ENCODE measurements around the gene NR4A3. TPM values are rescaled to one million over a fixed set of nuclear protein-coding genes. Genes with fewer than 3 reads are reported as not detected.

Gene NR4A3
- total and polyA plus RNA-seq, 2 of the 13 experiments (the other 11 are each of a cell fraction or from before 2014, with no cell fraction given) = 0.02 to 0.09 TPM

DNA sequence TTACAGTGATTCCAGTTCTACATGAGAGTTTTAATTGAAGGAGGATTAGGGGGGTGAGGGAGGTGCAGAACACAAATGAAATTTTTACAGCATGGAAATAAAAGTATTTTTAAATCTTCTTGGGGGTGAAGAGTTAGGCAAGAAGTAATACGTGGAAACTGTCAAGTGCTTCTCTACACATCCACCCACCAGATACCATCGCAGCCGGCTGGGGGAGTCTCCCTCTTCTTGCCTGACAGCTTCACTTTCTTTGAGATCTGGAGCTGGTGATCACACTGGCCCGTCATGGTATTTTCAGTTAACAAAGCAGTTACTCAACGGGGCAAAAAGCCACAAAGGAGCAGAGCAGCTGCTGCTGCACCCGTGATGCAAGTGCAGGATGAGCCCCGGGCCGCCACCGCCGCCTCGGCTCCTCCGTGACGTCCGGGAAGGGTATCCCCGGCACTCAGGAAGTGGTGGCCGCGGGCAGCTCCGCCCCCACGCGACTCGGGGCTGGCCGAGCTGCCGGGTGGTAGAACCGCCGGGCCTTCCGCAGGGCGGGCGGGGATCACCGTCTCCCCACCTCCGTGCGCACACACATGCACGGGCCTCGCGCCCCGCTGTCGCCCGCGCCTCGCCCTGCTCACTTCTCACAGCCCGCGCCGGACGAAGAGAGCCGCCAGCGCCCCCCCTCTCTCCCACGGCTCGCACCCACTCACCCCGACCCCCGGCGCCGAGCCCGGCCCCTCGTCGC lies 2.4 kb upstream of the NR4A3 start (continued):
- TF ChIP-seq, protein P1, sequence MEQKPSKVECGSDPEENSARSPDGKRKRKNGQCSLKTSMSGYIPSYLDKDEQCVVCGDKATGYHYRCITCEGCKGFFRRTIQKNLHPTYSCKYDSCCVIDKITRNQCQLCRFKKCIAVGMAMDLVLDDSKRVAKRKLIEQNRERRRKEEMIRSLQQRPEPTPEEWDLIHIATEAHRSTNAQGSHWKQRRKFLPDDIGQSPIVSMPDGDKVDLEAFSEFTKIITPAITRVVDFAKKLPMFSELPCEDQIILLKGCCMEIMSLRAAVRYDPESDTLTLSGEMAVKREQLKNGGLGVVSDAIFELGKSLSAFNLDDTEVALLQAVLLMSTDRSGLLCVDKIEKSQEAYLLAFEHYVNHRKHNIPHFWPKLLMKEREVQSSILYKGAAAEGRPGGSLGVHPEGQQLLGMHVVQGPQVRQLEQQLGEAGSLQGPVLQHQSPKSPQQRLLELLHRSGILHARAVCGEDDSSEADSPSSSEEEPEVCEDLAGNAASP (CRISPR knock-in tag; IDR thresholded peaks at IDR 0.05; ENCODE audit: borderline replicate concordance) = peak; percentile 69; the same call in 1 of the 2 replicates
- TF ChIP-seq REL (CRISPR knock-in tag; conservative IDR thresholded peaks at IDR 0.05) = no peak
- no peak for TF ChIP-seq HDAC6 (IDR thresholded peaks at IDR 0.05; ENCODE audit: low read depth, low read length)
- no peak for TF ChIP-seq ZBTB8A (CRISPR knock-in tag; IDR thresholded peaks at IDR 0.05; ENCODE audit: borderline replicate concordance, low read depth)
- TF ChIP-seq, protein P2, sequence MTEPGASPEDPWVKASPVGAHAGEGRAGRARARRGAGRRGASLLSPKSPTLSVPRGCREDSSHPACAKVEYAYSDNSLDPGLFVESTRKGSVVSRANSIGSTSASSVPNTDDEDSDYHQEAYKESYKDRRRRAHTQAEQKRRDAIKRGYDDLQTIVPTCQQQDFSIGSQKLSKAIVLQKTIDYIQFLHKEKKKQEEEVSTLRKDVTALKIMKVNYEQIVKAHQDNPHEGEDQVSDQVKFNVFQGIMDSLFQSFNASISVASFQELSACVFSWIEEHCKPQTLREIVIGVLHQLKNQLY (CRISPR knock-in tag; IDR thresholded peaks at IDR 0.05) = no peak
- TF ChIP-seq ZNF441 (CRISPR knock-in tag; IDR thresholded peaks at IDR 0.05; ENCODE audit: borderline replicate concordance) = no peak
- no peak for TF ChIP-seq BRF2 (CRISPR knock-in tag; IDR thresholded peaks at IDR 0.05)
- TF ChIP-seq NCOR1 (IDR thresholded peaks at IDR 0.05; ENCODE audit: borderline replicate concordance, low read length) = no peak
- 0 out of 2 replicates have a peak, but pooled peaks have one; percentile 23 for TF ChIP-seq ZNF740 (CRISPR knock-in tag; IDR thresholded peaks at IDR 0.05)
- TF ChIP-seq MXI1 (IDR thresholded peaks at IDR 0.05; ENCODE audit: borderline replicate concordance, low read depth, low read length) = peak; percentile 76; the same call in 1 of the 3 replicates
- no peak for TF ChIP-seq ZNF788 (CRISPR knock-in tag; IDR thresholded peaks at IDR 0.05; ENCODE audit: borderline replicate concordance)
- TF ChIP-seq ATM (IDR thresholded peaks at IDR 0.05; ENCODE audit: borderline replicate concordance) = no peak
- TF ChIP-seq, protein P3, sequence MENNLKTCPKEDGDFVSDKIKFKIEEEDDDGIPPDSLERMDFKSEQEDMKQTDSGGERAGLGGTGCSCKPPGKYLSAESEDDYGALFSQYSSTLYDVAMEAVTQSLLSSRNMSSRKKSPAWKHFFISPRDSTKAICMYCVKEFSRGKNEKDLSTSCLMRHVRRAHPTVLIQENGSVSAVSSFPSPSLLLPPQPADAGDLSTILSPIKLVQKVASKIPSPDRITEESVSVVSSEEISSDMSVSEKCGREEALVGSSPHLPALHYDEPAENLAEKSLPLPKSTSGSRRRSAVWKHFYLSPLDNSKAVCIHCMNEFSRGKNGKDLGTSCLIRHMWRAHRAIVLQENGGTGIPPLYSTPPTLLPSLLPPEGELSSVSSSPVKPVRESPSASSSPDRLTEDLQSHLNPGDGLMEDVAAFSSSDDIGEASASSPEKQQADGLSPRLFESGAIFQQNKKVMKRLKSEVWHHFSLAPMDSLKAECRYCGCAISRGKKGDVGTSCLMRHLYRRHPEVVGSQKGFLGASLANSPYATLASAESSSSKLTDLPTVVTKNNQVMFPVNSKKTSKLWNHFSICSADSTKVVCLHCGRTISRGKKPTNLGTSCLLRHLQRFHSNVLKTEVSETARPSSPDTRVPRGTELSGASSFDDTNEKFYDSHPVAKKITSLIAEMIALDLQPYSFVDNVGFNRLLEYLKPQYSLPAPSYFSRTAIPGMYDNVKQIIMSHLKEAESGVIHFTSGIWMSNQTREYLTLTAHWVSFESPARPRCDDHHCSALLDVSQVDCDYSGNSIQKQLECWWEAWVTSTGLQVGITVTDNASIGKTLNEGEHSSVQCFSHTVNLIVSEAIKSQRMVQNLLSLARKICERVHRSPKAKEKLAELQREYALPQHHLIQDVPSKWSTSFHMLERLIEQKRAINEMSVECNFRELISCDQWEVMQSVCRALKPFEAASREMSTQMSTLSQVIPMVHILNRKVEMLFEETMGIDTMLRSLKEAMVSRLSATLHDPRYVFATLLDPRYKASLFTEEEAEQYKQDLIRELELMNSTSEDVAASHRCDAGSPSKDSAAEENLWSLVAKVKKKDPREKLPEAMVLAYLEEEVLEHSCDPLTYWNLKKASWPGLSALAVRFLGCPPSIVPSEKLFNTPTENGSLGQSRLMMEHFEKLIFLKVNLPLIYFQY (CRISPR knock-in tag; IDR thresholded peaks at IDR 0.05; ENCODE audit: borderline replicate concordance) = 0 out of 2 replicates have a peak, but pooled peaks have one; percentile 29
- peak; percentile 92 for TF ChIP-seq RBFOX2 (IDR thresholded peaks at IDR 0.05; ENCODE audit: low read depth, low read length)
- TF ChIP-seq, protein P4, sequence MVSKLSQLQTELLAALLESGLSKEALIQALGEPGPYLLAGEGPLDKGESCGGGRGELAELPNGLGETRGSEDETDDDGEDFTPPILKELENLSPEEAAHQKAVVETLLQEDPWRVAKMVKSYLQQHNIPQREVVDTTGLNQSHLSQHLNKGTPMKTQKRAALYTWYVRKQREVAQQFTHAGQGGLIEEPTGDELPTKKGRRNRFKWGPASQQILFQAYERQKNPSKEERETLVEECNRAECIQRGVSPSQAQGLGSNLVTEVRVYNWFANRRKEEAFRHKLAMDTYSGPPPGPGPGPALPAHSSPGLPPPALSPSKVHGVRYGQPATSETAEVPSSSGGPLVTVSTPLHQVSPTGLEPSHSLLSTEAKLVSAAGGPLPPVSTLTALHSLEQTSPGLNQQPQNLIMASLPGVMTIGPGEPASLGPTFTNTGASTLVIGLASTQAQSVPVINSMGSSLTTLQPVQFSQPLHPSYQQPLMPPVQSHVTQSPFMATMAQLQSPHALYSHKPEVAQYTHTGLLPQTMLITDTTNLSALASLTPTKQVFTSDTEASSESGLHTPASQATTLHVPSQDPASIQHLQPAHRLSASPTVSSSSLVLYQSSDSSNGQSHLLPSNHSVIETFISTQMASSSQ (IDR thresholded peaks at IDR 0.05; ENCODE audit: low read depth) = no peak
- TF ChIP-seq, protein P4 (CRISPR knock-in tag; IDR thresholded peaks at IDR 0.05; ENCODE audit: borderline replicate concordance) = no peak
- TF ChIP-seq NR2F2 (IDR thresholded peaks at IDR 0.05; ENCODE audit: borderline replicate concordance, low read depth) = no peak; the same call in 1 of the 2 replicates

All from HepG2 (cell line).